Superior temporal gyrus (tissue), 1 donor: ENCODE data around the gene F13B.
"Not testable (repeated sequence)": the region's sequence is repeated elsewhere in the genome, so short reads cannot be mapped to it uniquely, and the experiment has no call there.

Experiments
- DNase-seq: peaks from one replicate; pipeline ENCODE4 v3.0.0-alpha.2; 2016; ENCODE audit errors: extremely low spot score

The F13B gene

GRCh38 chr1:197066719-197067456 is at the start of gene F13B:
Gene F13B, minus strand, starts transcription at chr1:197067260. Its CDS starts 37 bp downstream, at chr1:197067223.
- DNase-seq = no peak

- DNase-seq = no peak
Observed at GRCh38 chr1:197116156-197116555, 49.1 kb upstream of the F13B start.

GRCh38 chr1:197106869-197107268 is 39.8 kb upstream of the F13B start:
- DNase-seq = no peak

- peak; percentile 64 for DNase-seq
Observed at GRCh38 chr1:197103300-197103699, 36.2 kb upstream of the F13B start.

- DNase-seq = peak; percentile 55
Observed at GRCh38 chr1:197101978-197102377, 34.9 kb upstream of the F13B start.

- peak; percentile 39 for DNase-seq
Observed at GRCh38 chr1:197100677-197101076, 33.6 kb upstream of the F13B start.

- DNase-seq = no peak
Observed at GRCh38 chr1:197099444-197099843, 32.4 kb upstream of the F13B start.

- DNase-seq = not testable (repeated sequence)
Observed at GRCh38 chr1:197096971-197097370, 29.9 kb upstream of the F13B start.

GRCh38 chr1:197096137-197096536 is 29.1 kb upstream of the F13B start:
- DNase-seq = no peak

- DNase-seq = no peak
Observed at GRCh38 chr1:197093226-197093885, 26.3 kb upstream of the F13B start.

GRCh38 chr1:197092491-197093023 is 25.5 kb upstream of the F13B start:
- DNase-seq = no peak

GRCh38 chr1:197083474-197083873 is 16.4 kb upstream of the F13B start:
- no peak for DNase-seq

GRCh38 chr1:197081117-197081753 is 14.2 kb upstream of the F13B start:
- DNase-seq = no peak

GRCh38 chr1:197080323-197080722 is 13.3 kb upstream of the F13B start:
- no peak for DNase-seq

- no peak for DNase-seq
Observed at GRCh38 chr1:197076585-197076984, 9.5 kb upstream of the F13B start.

- no peak for DNase-seq
Observed at GRCh38 chr1:197073978-197074377, 6.9 kb upstream of the F13B start.

- no peak for DNase-seq
Observed at GRCh38 chr1:197067457-197067818, 378 bp upstream of the F13B start.

GRCh38 chr1:197066277-197066676 is 783 bp downstream of the F13B start:
- DNase-seq = no peak

- no peak for DNase-seq
Observed at GRCh38 chr1:197065559-197065958, 1.5 kb downstream of the F13B start.

GRCh38 chr1:197063212-197063611 is 3.8 kb downstream of the F13B start:
- no peak for DNase-seq

- DNase-seq = no peak
Observed at GRCh38 chr1:197062692-197063091, 4.4 kb downstream of the F13B start.

GRCh38 chr1:197049100-197049499 is 18.0 kb downstream of the F13B start:
- no peak for DNase-seq
